ENCODE results near the gene STARD8. TPM values are rescaled to one million over a fixed set of nuclear protein-coding genes. Genes with fewer than 3 reads are reported as not detected.
"Not testable (repeated sequence)": the region's sequence is repeated elsewhere in the genome, so short reads cannot be mapped to it uniquely, and the experiment has no call there.

Gene STARD8
- total RNA-seq, 1 donor = 2.6 TPM

GRCh38 chrX:68727696-68728095 is 80.2 kb downstream of the STARD8 start:
- no peak for DNase-seq (ENCODE audit: low read depth)
- no peak for TF ChIP-seq CTCF (IDR thresholded peaks at IDR 0.05; ENCODE audit: insufficient read depth, low read depth, low read length)
- H3K4me3 ChIP-seq (ENCODE audit: low read depth, low read length) = no peak overlapping the region

GRCh38 chrX:68728186-68728585 is 80.7 kb downstream of the STARD8 start:
- DNase-seq (ENCODE audit: low read depth) = no peak

GRCh38 chrX:68731254-68731653 is 83.8 kb downstream of the STARD8 start:
- no peak for TF ChIP-seq CTCF (IDR thresholded peaks at IDR 0.05; ENCODE audit: insufficient read depth, low read depth, low read length)
- no peak for DNase-seq (ENCODE audit: low read depth)
- H3K4me3 ChIP-seq (ENCODE audit: low read depth, low read length) = no peak overlapping the region

More at GRCh38 chrX:68728186-68728585, 80.7 kb downstream of the STARD8 start:
- no peak overlapping the region for H3K4me3 ChIP-seq (ENCODE audit: low read depth, low read length)
- no peak for TF ChIP-seq CTCF (IDR thresholded peaks at IDR 0.05; ENCODE audit: insufficient read depth, low read depth, low read length)

- DNase-seq (ENCODE audit: low read depth) = peak; percentile 42
- H3K4me3 ChIP-seq (ENCODE audit: low read depth, low read length) = no peak overlapping the region
- TF ChIP-seq CTCF (IDR thresholded peaks at IDR 0.05; ENCODE audit: insufficient read depth, low read depth, low read length) = peak; percentile 68
Observed at GRCh38 chrX:68732906-68733493, 85.5 kb downstream of the STARD8 start.

- no peak for TF ChIP-seq CTCF (IDR thresholded peaks at IDR 0.05; ENCODE audit: insufficient read depth, low read depth, low read length)
- no peak overlapping the region for H3K4me3 ChIP-seq (ENCODE audit: low read depth, low read length)
- DNase-seq (ENCODE audit: low read depth) = no peak
Observed at GRCh38 chrX:68735266-68735665, 87.8 kb downstream of the STARD8 start.

- not testable (repeated sequence) for H3K4me3 ChIP-seq (ENCODE audit: low read depth, low read length); DNase-seq (ENCODE audit: low read depth)
Observed at GRCh38 chrX:68741864-68742263, 94.4 kb downstream of the STARD8 start.

GRCh38 chrX:68743754-68744153 is 96.3 kb downstream of the STARD8 start:
- no peak for DNase-seq (ENCODE audit: low read depth)
- no peak for TF ChIP-seq CTCF (IDR thresholded peaks at IDR 0.05; ENCODE audit: insufficient read depth, low read depth, low read length)
- H3K4me3 ChIP-seq (ENCODE audit: low read depth, low read length) = no peak overlapping the region
